CD14-positive monocyte (primary cell): ENCODE results near the gene ARHGDIA. TPM values are rescaled to one million over a fixed set of nuclear protein-coding genes. Genes with fewer than 3 reads are reported as not detected.

Experiments
- DNase-seq, 3 donors: peaks; one replicate each; pipeline ENCODE4 v3.0.0-alpha.2; 2011 to 2022
- H2AFZ ChIP-seq: 2 replicates; pipeline ENCODE4 v1.6.0; 2012; ENCODE audit warnings: mild to moderate bottlenecking, low read depth, low read length, inconsistent platforms; ENCODE audit not compliant: insufficient read depth, poor library complexity, severe bottlenecking
- H3K27ac ChIP-seq, 2 donors: 1 replicate in 1 of 2; 2 replicates in 1 of 2; pipeline ENCODE4 v1.5.1; 2012 to 2013; ENCODE audit warnings: low read length in 2 of 2, control low read depth in 1 of 2, inconsistent platforms in 1 of 2, low read depth in 1 of 2, mild to moderate bottlenecking in 1 of 2
- H3K27me3 ChIP-seq, 2 donors: one replicate each; pipeline versions ENCODE4 v1.6.0 to v1.6.1; 2011 to 2013; ENCODE audit warnings: low read length in 2 of 2; ENCODE audit not compliant: control insufficient read depth in 2 of 2, insufficient read depth in 2 of 2
- H3K36me3 ChIP-seq, 2 donors: replicated peaks in 1 of 2; 1 replicate in 1 of 2; 2 replicates in 1 of 2; pipeline versions ENCODE4 v1.5.1 to v1.6.1; 2012 to 2013; ENCODE audit warnings: low read length in 2 of 2, control low read depth in 1 of 2, inconsistent platforms in 1 of 2, mild to moderate bottlenecking in 1 of 2; ENCODE audit not compliant: insufficient read depth in 2 of 2, control insufficient read depth in 1 of 2
- H3K4me1 ChIP-seq, 2 donors: 1 replicate in 1 of 2; 2 replicates in 1 of 2; pipeline versions ENCODE4 v1.5.1 to v1.6.1; 2012 to 2013; ENCODE audit warnings: low read length in 2 of 2, control low read depth in 1 of 2, inconsistent platforms in 1 of 2, mild to moderate bottlenecking in 1 of 2, moderate library complexity in 1 of 2; ENCODE audit not compliant: insufficient read depth in 2 of 2, control insufficient read depth in 1 of 2
- H3K4me2 ChIP-seq: replicated peaks from 2 replicates; pipeline ENCODE3; 2012; ENCODE audit warnings: low read length, moderate library complexity, mild to moderate bottlenecking; ENCODE audit not compliant: poor library complexity, severe bottlenecking; ENCODE audit errors: extremely low read depth
- H3K4me3 ChIP-seq, 3 experiments: fragments of 200-600 bp in 1 of 3; sonication (generic) in 1 of 3; replicated peaks in 1 of 3; 1 replicate in 2 of 3; 2 replicates in 1 of 3; pipeline ENCODE4 v1.5.1; 2011 to 2013; ENCODE audit warnings: low read length in 3 of 3, mild to moderate bottlenecking in 3 of 3, control low read depth in 2 of 3, low read depth in 2 of 3, inconsistent platforms in 1 of 3, moderate library complexity in 1 of 3
- H3K79me2 ChIP-seq: 2 replicates; pipeline ENCODE4 v1.6.0; 2012; ENCODE audit warnings: mild to moderate bottlenecking, control low read depth, inconsistent platforms, low read length, moderate library complexity; ENCODE audit not compliant: insufficient read depth
- H3K9ac ChIP-seq: 2 replicates; pipeline ENCODE4 v1.6.0; 2017; ENCODE audit warnings: low read length, mild to moderate bottlenecking; ENCODE audit not compliant: insufficient read depth, poor library complexity, severe bottlenecking
- H3K9me3 ChIP-seq, 2 donors: replicated peaks in 1 of 2; 1 replicate in 1 of 2; 2 replicates in 1 of 2; pipeline versions ENCODE4 v1.5.1 to v1.6.1; 2012 to 2013; ENCODE audit warnings: low read length in 2 of 2, control low read depth in 1 of 2; ENCODE audit not compliant: control insufficient read depth in 1 of 2, insufficient read depth in 1 of 2
- H4K20me1 ChIP-seq: 2 replicates; pipeline ENCODE4 v1.6.0; 2012; ENCODE audit warnings: mild to moderate bottlenecking, low read length, control low read depth, moderate library complexity; ENCODE audit not compliant: insufficient read depth
- H3K27ac Mint-ChIP-seq, 7 donors: one replicate each; pipeline ENCODE4 v1.8.0; 2020; ENCODE audit warnings: mild to moderate bottlenecking in 7 of 7, mixed read lengths in 7 of 7, moderate library complexity in 6 of 7, inconsistent platforms in 2 of 7
- H3K27me3 Mint-ChIP-seq, 3 donors: one replicate each; pipeline ENCODE4 v1.8.0; 2021 to 2022; ENCODE audit warnings: low read depth in 3 of 3, mild to moderate bottlenecking in 3 of 3, mixed read lengths in 3 of 3, moderate library complexity in 3 of 3, inconsistent platforms in 1 of 3
- H3K36me3 Mint-ChIP-seq, 2 donors: one replicate each; pipeline ENCODE4 v1.8.0; 2020; ENCODE audit warnings: mixed read lengths in 2 of 2, inconsistent platforms in 1 of 2, mild to moderate bottlenecking in 1 of 2
- H3K4me1 Mint-ChIP-seq: one replicate; pipeline ENCODE4 v1.8.0; 2020; ENCODE audit warnings: mild to moderate bottlenecking, mixed read lengths
- H3K4me3 Mint-ChIP-seq, 2 donors: one replicate each; pipeline ENCODE4 v1.8.0; 2020; ENCODE audit warnings: mild to moderate bottlenecking in 2 of 2, mixed read lengths in 2 of 2, moderate library complexity in 1 of 2
- H3K9me3 Mint-ChIP-seq, 7 donors: one replicate each; pipeline ENCODE4 v1.8.0; 2020 to 2022; ENCODE audit warnings: mixed read lengths in 7 of 7, mild to moderate bottlenecking in 6 of 7, moderate library complexity in 6 of 7, inconsistent platforms in 2 of 7
- CTCF ChIP-seq: fragments of 200-600 bp; IDR thresholded peaks from one replicate; pipeline ENCODE4 v1.8.0; 2022; ENCODE audit warnings: antibody characterized with exemption, mild to moderate bottlenecking
- WGBS: methylation state at CpG from one replicate; pipeline ENCODE4 v1.1.5; 2013; ENCODE audit warnings: missing lambda C conversion rate; ENCODE audit not compliant: insufficient coverage; 5-methylcytosine and 5-hydroxymethylcytosine counted together
- intact Hi-C, 2 donors: fragments of 100-400 bp; cut with micrococcal nuclease; formaldehyde crosslinking; loops; one replicate each; pipeline versions ENCODE4 v1.15.0 to v1.15.1; 2023
- polyA plus RNA-seq, 3 donors: library from polyadenylated mRNA; depleted of rRNA in 1 of 3; unstranded in 2 of 3; stranded (reverse) in 1 of 3; fragments of 300-500 nt in 2 of 3; fragments of >200 nt in 1 of 3; fragmentation: Illumina TruSeq in 2 of 3; gene quantifications; 1 replicate in 2 of 3; 2 replicates in 1 of 3; pipeline ENCODE4 v1.2.3, GENCODE V29; 2012 to 2021

Gene ARHGDIA
- polyA plus RNA-seq, 3 donors = 86.3 to 477 (median 97.2) TPM

- Histone ChIP-seq H3K79me2 (peaks cover 48% of the 10 kb centered on the region), H4K20me1 (peaks cover 40% of the 10 kb centered on the region), H3K4me2 (peak overlapping the region; percentile 93), H3K27me3 (no peaks in the 10 kb centered on the region), H3K4me3 (peak overlapping the region; percentile 59 to 89 (median 62)), H3K27ac (peak overlapping the region; percentile 77 to 99), H3K9me3 (no peaks in the 10 kb centered on the region), H3K4me1 (peaks cover 34 to 53% of the 10 kb centered on the region in 2 donors), H2AFZ (peak overlapping the region; percentile 96), H3K36me3 (peaks cover 21 to 24% of the 10 kb centered on the region in 2 donors), H3K9ac (peak overlapping the region; percentile 99)
- no peaks in the 10 kb centered on the region for H3K27me3 Mint-ChIP-seq
- H3K36me3 Mint-ChIP-seq = peaks cover 13 to 28% of the 10 kb centered on the region in 2 donors
- H3K4me3 Mint-ChIP-seq = peak overlapping the region; percentile 79 to 89
- peak; percentile 90 to 95 (median 93) for DNase-seq
- intact Hi-C loops = loop anchor here (1.0 to 5.0 kb wide), 4 partner anchors 10 to 56 kb away; partner anchors contain the start of genes MCRIP1 (in 2 of the 2) and MAFG (in 1 of the 2)
- H3K27ac Mint-ChIP-seq = peak overlapping the region; percentile 87 to 93 (median 89)
- no peaks in the 10 kb centered on the region for H3K9me3 Mint-ChIP-seq
- under 1% methylated on average over 86 of the region's 86 CpGs for WGBS
- H3K4me1 Mint-ChIP-seq = peaks cover 31% of the 10 kb centered on the region
- TF ChIP-seq CTCF = peak; percentile 38
Observed at GRCh38 chr17:81871387-81872230, 472 bp upstream of the ARHGDIA start.

- no peaks in the 10 kb centered on the region for H3K27me3 Mint-ChIP-seq
- H2AFZ ChIP-seq = no peak overlapping the region
- peaks cover 56% of the 10 kb centered on the region for H3K79me2 ChIP-seq
- peaks cover 34 to 53% of the 10 kb centered on the region in 2 donors for H3K4me1 ChIP-seq
- H3K36me3 Mint-ChIP-seq = peaks cover 15 to 28% of the 10 kb centered on the region in 2 donors
- H3K27ac Mint-ChIP-seq = peak overlapping the region; percentile 81 to 95 (median 90)
- intact Hi-C loops = loop anchor here (2.0 to 5.0 kb wide), 3 partner anchors 38 to 57 kb away; partner anchors contain the start of genes MCRIP1 (in 2 of the 2) and MAFG (in 1 of the 2)
- H3K4me3 ChIP-seq = peak overlapping the region; percentile 89 to 98 (median 94)
- DNase-seq = peak in 1 of 3 donors; percentile 46
- peaks cover 32% of the 10 kb centered on the region for H3K4me1 Mint-ChIP-seq
- 1% methylated on average over 62 of the region's 65 CpGs for WGBS
- H4K20me1 ChIP-seq = peaks cover 52% of the 10 kb centered on the region
- peak overlapping the region; percentile 94 for H3K9ac ChIP-seq
- H3K4me2 ChIP-seq = peak overlapping the region; percentile 90
- TF ChIP-seq CTCF = no peak
- no peaks in the 10 kb centered on the region for H3K9me3 Mint-ChIP-seq
- H3K36me3 ChIP-seq = peaks cover 22 to 24% of the 10 kb centered on the region in 2 donors
- H3K4me3 Mint-ChIP-seq = peak overlapping the region; percentile 84 to 91
- no peaks in the 10 kb centered on the region for H3K9me3 ChIP-seq
- no peaks in the 10 kb centered on the region for H3K27me3 ChIP-seq
- peak overlapping the region; percentile 88 to 93 for H3K27ac ChIP-seq
Observed at GRCh38 chr17:81870131-81870980, 781 bp downstream of the ARHGDIA start.
